Measurements from ENCODE around the gene FAM83G. TPM values are rescaled to one million over a fixed set of nuclear protein-coding genes. Genes with fewer than 3 reads are reported as not detected.

Gene FAM83G
- total RNA-seq, 1 donor from 2014 or later, result 28.4 TPM

- no peak for TF ChIP-seq CTCF (IDR thresholded peaks at IDR 0.05; ENCODE audit: insufficient read depth, low read length, severe bottlenecking)
- Histone ChIP-seq H3K4me3 (ENCODE audit: low read depth, low read length) (no peak overlapping the region), H3K36me3 (ENCODE audit: control insufficient read depth, insufficient read depth, low read length) (no peaks in the 10 kb centered on the region), H3K27me3 (ENCODE audit: control insufficient read depth, insufficient read depth, low read length) (no peaks in the 10 kb centered on the region)
- no peak for DNase-seq (ENCODE audit: low read depth)
- FAIRE-seq, result no peak
These were observed 54.2 kb downstream of the FAM83G start for GRCh38 chr17:18950346-18950745.

- H3K4me3 ChIP-seq (ENCODE audit: low read depth, low read length), result no peak overlapping the region
- no peaks in the 10 kb centered on the region for H3K36me3 ChIP-seq (ENCODE audit: control insufficient read depth, insufficient read depth, low read length)
- DNase-seq (ENCODE audit: low read depth) (no peak), FAIRE-seq (peak; percentile 66)
- H3K27me3 ChIP-seq (ENCODE audit: control insufficient read depth, insufficient read depth, low read length), result no peaks in the 10 kb centered on the region
- TF ChIP-seq CTCF (IDR thresholded peaks at IDR 0.05; ENCODE audit: insufficient read depth, low read length, severe bottlenecking), result no peak
These were observed 55.0 kb downstream of the FAM83G start for GRCh38 chr17:18949566-18949965.

- H3K36me3 ChIP-seq (ENCODE audit: control insufficient read depth, insufficient read depth, low read length), result no peaks in the 10 kb centered on the region
- FAIRE-seq (no peak), DNase-seq (ENCODE audit: low read depth) (no peak)
- H3K27me3 ChIP-seq (ENCODE audit: control insufficient read depth, insufficient read depth, low read length), result no peaks in the 10 kb centered on the region
- no peak overlapping the region for H3K4me3 ChIP-seq (ENCODE audit: low read depth, low read length)
- no peak for TF ChIP-seq CTCF (IDR thresholded peaks at IDR 0.05; ENCODE audit: insufficient read depth, low read length, severe bottlenecking)
These were observed 56.0 kb downstream of the FAM83G start for GRCh38 chr17:18948476-18949006.

- no peaks in the 10 kb centered on the region for H3K36me3 ChIP-seq (ENCODE audit: control insufficient read depth, insufficient read depth, low read length)
- no peak overlapping the region for H3K4me3 ChIP-seq (ENCODE audit: low read depth, low read length)
- FAIRE-seq, result no peak
- DNase-seq (ENCODE audit: low read depth), result no peak
- no peaks in the 10 kb centered on the region for H3K27me3 ChIP-seq (ENCODE audit: control insufficient read depth, insufficient read depth, low read length)
- TF ChIP-seq CTCF (IDR thresholded peaks at IDR 0.05; ENCODE audit: insufficient read depth, low read length, severe bottlenecking), result no peak
These were observed 56.7 kb downstream of the FAM83G start for GRCh38 chr17:18947866-18948265.

- FAIRE-seq (no peak), DNase-seq (ENCODE audit: low read depth) (peak; percentile 25)
- no peak for TF ChIP-seq CTCF (IDR thresholded peaks at IDR 0.05; ENCODE audit: insufficient read depth, low read length, severe bottlenecking)
- Histone ChIP-seq H3K27me3 (ENCODE audit: control insufficient read depth, insufficient read depth, low read length) (no peaks in the 10 kb centered on the region), H3K36me3 (ENCODE audit: control insufficient read depth, insufficient read depth, low read length) (no peaks in the 10 kb centered on the region), H3K4me3 (ENCODE audit: low read depth, low read length) (no peak overlapping the region)
These were observed 58.0 kb downstream of the FAM83G start for GRCh38 chr17:18946536-18946935.

GRCh38 chr17:18944646-18945045 lies 59.9 kb downstream of the FAM83G start:
- no peaks in the 10 kb centered on the region for H3K27me3 ChIP-seq (ENCODE audit: control insufficient read depth, insufficient read depth, low read length)
- no peak overlapping the region for H3K4me3 ChIP-seq (ENCODE audit: low read depth, low read length)
- no peak for TF ChIP-seq CTCF (IDR thresholded peaks at IDR 0.05; ENCODE audit: insufficient read depth, low read length, severe bottlenecking)
- FAIRE-seq, result no peak
- no peak for DNase-seq (ENCODE audit: low read depth)
- no peaks in the 10 kb centered on the region for H3K36me3 ChIP-seq (ENCODE audit: control insufficient read depth, insufficient read depth, low read length)

Data from bronchial epithelial cell (primary cell).